ENCODE results near the gene INSIG1.

- TF ChIP-seq CTCF (IDR thresholded peaks at IDR 0.05) (no peak), POLR2AphosphoS5 (IDR thresholded peaks at IDR 0.05; ENCODE audit: insufficient read depth in 1 of 2, low read depth in 1 of 2) (no peak), POLR2A (IDR thresholded peaks at IDR 0.05) (no peak)
These were observed 58.8 kb downstream of the INSIG1 start for GRCh38 chr7:155356323-155357105.
